GM10266 (cell line): Measurements from ENCODE around the gene MCRIP1.

ENCODE experiments used
- DNase-seq: peaks from one replicate; pipeline ENCODE4 v3.0.0; 2012; ENCODE audit errors: extremely low spot score
- TF ChIP-seq, protein P1 (sequence below): IDR thresholded peaks from 2 replicates; pipeline ENCODE4 v1.5.1; 2012; ENCODE audit warnings: mild to moderate bottlenecking, low read depth; ENCODE audit not compliant: control insufficient read depth, insufficient read depth; ENCODE audit errors: missing control alignments

Gene MCRIP1

GRCh38 chr17:81804559-81805399, 28.3 kb downstream of the MCRIP1 start:
- TF ChIP-seq, protein P1, sequence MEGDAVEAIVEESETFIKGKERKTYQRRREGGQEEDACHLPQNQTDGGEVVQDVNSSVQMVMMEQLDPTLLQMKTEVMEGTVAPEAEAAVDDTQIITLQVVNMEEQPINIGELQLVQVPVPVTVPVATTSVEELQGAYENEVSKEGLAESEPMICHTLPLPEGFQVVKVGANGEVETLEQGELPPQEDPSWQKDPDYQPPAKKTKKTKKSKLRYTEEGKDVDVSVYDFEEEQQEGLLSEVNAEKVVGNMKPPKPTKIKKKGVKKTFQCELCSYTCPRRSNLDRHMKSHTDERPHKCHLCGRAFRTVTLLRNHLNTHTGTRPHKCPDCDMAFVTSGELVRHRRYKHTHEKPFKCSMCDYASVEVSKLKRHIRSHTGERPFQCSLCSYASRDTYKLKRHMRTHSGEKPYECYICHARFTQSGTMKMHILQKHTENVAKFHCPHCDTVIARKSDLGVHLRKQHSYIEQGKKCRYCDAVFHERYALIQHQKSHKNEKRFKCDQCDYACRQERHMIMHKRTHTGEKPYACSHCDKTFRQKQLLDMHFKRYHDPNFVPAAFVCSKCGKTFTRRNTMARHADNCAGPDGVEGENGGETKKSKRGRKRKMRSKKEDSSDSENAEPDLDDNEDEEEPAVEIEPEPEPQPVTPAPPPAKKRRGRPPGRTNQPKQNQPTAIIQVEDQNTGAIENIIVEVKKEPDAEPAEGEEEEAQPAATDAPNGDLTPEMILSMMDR, result no peak
- peak; percentile 37 for DNase-seq

DNA sequence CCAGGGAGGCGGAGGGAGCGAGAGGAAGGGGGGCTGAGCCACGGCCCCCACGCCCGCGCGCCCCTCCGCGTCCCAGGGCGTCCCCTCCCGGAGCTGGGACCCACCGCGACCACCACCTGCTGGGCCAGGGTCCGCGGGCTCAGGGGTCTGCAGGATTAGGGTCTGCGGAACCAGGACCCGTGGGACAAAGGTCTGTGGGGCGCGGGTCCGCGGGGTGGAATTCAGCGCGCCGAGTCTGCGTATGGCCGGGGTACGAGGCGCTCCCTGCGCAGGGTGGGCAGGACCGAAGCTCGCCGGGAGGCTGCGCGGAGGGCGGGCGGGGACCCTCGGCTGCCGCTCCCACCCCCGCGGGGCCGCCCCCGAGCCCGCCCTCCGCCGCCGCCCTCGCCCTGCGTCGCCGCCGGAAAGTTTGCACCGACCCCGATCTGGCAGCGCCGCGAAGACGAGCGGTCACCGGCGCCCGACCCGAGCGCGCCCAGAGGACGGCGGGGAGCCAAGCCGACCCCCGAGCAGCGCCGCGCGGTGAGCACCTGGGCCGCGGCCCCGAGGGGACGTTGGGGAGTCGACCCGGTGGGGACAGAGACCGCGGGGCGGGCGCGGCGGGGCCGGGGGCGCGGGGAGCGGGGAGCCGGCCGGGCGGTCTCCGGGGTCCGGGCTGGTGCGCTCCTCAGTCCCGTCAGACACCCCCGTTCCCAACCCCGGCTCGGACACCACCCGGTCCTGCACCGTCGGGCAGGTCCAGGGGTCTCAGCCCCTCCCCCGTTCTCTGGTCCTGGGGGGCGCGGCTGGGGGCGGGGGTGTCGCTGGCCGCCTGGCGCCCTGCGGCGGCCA, 29.1 kb downstream of the MCRIP1 start, which contains the start of gene GCGR:
Gene GCGR (plus strand): TSS at position 423 of the 831 bp plus-strand sequence. CDS start 4,869 bp downstream, outside the sequence.
- peak; percentile 45 for DNase-seq
- TF ChIP-seq, protein P1, result no peak

DNA sequence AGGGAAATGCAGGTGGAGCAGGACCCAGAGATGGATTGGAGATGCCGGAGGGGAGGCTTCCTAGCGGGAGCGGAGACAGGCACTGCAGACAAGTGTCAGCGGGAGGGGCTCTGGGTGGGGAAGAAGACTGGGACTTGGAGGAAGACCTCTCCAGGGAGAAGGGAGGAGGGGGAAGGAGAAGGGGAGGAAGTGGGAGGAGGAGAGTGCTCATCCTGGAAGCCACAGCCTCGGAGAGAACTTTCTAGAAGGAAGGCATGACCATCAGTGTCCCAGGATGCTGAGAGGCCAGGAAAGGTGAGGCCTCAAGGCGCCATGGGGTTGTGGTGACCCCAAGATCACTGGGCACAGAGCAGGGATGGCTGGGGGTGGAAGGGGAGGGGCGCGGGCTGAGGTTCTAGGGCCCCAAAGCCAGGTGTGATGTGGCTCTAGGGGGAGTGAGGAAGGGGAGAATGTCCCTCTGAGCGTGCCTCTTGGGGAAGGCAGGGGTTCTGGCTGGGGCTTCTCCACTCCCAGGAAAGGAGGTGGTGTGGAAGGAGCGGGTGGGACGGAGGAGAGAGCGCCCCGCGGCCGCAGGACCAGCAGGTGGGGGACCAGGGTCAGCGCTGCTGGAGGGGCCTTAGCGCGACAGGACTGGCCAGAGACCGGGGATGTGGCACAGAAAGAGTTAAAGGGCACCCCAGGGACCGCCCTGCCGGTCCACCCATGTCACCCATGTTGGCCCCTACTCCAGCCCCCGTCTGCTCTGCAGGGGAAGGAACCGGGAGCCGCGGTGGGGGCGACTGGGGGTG, 30.0 kb downstream of the MCRIP1 start:
- TF ChIP-seq, protein P1, result no peak
- peak; percentile 28 for DNase-seq

DNA sequence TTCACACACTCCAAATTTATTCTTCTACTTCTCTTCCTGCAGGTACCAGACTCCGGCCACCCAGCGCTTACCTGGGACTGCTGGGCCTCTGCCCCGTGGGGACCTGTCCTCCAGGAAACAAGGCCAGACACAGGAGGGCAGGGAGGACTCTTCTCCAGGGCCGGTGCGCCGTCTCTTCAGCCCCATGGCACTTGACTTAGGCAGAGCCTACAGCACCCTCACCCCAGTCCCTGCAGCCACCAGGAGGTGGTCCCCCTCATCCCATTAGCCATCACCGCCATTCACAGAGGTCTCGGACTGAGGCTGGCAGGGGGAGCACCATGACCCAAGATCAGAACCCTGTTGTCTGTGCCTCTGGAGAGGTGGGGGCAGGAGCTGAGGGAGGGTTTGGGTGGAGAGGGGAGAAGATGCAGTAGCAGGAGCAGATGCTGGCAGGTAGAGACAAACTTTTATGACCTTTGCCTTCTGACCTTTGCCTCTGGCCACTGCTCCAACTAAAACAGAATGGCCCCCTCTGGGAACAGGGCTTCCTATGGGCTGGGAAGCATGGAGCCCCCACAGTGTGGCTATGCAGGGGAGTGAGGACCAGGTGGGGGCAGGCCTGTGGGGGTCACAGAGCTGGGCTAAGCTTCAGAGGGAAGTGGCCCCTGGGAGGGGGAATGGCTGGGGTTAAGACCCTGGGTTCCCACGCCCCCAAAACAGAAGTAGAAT, 30.9 kb downstream of the MCRIP1 start:
- TF ChIP-seq, protein P1, result no peak
- DNase-seq, result no peak

DNA sequence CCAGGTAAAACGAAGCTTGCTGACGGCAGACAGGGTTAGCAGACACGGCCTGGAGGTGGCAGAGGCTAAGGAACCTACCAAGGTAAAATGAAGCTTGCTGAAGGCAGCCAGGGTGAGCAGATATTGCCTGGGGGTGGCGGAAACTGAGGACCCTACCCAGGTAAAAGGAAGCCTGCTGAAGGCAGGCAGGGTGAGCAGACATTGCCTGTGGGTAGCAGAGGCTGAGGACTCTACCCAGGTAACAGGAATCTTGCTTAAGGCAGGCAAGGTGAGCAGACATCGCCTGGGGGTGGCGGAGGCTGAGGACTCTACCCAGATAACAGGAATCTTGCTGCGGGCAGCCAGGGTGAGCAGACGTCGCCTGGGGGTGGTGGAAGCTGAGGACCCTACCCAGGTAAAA, 31.8 kb downstream of the MCRIP1 start:
- TF ChIP-seq, protein P1, result no peak
- DNase-seq, result no peak

GRCh38 chr17:81794509-81794908, 38.6 kb downstream of the MCRIP1 start:
- no peak for DNase-seq
- TF ChIP-seq, protein P1, result no peak
